ENCODE results near the gene MYADM.

DNA sequence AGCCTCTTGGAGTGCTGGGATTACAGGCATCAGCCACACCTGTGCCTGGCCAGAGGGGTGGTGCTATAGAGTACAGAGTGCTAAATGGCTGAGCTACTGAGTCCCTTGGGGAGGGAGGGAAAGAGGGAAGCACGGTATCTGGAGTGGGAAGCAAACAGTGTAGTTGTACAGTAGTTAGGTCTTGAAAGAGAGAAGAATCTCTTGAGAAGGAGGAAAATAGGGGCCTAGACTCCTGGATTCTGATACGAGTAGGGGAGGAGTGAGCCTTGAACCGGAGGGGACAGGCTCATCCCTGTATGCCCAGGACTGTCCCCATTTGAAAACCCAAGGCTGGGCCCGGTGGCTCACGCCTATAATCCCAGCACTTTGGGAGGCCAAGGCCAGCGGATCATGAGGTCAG, 5.1 kb downstream of the MYADM start:
- TF ChIP-seq GATA3 (IDR thresholded peaks at IDR 0.05; ENCODE audit: low read depth, low read length) (no peak), GATA2 (IDR thresholded peaks at IDR 0.05; ENCODE audit: low read depth, low read length) (no peak)

All from SH-SY5Y (cell line).